Medulla oblongata (tissue), 1 donor: ENCODE measurements around the gene AP1AR.
A peak's percentile ranks its signal among the peaks of the same experiment; 100 is the strongest.
"Not testable (repeated sequence)": the region's sequence is repeated elsewhere in the genome, so short reads cannot be mapped to it uniquely, and the experiment has no call there.

Experiments used
- DNase-seq: peaks from one replicate; pipeline ENCODE4 v3.0.0-alpha.2; 2015; ENCODE audit errors: extremely low spot score

Gene AP1AR

DNA sequence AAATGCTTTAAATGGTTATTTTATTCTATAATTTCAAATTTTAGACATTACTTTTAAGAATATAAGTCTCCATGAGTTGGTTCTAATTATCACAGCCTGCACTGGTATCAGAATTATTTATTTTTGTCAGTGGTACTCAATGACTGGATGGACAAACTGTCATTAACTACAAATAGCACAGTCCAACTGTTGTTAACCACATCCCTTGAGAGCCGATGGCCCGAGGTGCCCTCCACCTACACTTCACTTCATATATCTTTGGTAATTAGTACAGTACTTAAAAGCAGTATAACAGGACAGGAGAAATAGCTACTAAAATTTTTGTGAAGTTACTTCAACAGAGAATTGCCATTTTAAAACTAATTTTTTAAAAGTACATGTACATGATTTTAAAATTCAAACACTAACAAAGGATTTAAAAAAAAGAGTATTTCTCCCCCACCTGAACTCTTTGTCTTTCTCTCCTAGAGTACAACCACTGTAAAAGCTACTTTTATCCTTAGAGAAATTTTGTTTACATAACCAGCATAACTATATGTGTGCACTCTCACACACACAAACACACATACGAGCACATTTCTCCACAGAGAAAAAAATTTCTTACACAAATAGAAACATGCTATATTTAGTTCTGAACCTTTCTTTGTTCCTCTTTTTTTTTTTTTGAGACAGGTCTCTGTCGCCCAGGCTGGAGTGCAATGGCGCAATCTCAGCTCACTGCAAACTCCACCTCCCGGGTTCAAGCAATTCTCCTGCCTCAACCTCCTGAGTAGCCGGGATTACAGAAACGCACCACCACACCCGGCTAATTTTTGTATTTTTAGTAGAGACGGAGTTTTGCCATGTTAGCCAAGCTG is 47.7 kb downstream of the AP1AR start:
- DNase-seq = no peak

DNA sequence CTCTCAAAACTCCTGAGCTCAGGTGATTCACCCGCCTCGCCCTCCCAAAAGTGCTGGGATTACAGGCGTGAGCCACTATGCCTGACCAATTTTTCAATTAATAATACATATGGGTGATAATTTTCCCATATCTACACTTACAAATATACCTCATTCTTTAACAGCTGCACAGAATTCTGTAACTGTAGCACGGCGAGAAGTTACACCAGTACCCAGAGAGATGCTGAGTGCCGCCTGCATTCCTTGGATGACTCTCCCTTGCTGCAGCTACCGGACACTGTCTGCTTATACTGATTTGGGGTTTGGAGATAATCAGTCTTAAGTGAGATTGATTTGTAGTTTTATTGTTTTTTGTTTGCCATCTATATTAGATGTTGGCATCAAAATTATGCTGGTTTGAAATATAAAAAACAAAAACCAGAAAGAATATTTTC is 48.3 kb downstream of the AP1AR start:
- no peak for DNase-seq

DNA sequence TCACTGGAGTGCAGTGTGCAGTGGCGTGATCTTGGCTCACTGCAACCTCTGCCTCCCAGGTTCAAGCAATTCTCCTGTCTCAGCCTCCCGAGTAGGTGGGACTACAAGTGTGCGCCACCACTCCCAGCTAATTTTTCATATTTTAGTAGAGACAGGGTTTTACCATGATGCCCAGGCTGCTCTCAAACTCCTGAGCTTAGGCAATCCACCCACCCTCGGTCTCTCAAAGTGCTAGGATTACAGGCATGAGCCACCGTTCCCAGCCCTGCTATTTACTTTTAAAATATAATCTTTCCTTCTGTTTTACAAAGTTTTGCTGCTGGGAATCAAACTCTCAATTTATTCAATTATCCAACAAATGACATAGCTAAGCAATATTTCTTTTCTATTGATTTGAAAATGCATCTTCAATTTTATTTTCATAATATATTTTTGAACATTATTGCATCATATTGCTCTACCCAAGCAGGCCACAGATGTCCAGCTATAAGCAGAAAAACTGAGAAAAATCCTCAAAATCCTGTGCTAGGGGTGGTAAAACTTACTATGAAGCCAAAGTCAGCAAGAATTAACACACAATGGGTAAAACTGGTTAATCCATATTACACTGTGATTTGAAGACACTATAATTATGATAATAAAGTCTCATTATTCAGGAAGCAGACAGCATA is 48.9 kb downstream of the AP1AR start:
- DNase-seq = no peak

DNA sequence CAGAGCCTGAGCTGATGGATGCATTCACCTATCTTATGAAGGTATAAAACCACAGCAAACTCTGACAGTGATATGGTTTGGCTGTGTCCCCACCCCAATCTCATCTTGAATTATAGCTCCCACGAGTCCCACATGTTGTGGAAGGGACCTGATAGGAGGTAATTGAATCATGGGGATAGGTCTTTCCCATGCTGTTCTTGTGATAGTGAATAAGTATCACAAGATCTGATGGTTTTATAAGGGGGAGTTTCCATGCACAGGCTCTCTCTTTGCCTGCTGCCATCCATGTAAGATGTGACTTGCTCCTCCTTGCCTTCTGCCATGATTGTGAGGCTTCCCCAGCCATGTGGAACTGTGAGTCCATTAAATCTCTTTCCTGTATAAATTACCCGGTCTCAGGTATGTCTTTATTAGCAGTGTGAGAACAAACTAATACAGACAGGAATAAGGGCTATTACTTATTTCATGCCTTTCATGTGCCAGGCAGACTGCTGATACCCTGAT is 50.4 kb downstream of the AP1AR start:
- DNase-seq = not testable (repeated sequence)

DNA sequence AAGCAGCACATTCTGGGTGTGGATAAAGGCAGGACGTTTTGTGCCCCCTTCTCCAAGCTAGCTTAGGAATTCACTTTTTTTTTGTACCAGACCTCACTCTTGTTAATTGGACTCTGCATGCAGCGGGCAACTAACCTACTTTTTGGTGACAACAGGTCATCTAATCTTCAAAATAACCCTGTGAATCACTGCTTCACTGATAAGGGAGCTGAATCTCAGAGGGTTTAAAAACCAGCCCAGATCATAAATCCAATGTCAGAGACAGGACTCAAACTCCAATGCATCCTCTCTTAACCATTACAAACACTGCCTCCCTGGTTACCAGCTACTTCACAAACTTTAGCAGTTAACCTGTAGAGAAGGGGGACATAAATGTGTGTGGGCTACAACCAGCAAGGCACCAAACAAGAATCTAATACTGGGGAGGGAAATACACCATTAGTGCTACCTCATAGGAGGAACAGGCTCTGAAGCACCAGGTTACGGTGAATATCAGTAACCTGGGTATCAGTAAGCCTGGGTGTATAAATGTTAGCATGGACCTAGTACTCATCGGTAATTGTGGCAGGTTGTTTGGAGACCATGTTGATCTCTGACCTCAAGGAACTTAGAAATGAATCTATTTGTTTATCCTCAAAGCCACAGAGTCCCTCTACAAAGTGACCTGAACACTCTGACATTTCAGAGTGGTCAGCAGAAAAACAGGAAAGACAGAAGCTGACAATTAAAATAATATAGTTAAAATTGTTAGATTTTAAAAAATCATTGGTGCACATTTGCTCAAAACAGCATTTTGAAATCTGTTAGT is 51.5 kb downstream of the AP1AR start:
- DNase-seq = no peak

DNA sequence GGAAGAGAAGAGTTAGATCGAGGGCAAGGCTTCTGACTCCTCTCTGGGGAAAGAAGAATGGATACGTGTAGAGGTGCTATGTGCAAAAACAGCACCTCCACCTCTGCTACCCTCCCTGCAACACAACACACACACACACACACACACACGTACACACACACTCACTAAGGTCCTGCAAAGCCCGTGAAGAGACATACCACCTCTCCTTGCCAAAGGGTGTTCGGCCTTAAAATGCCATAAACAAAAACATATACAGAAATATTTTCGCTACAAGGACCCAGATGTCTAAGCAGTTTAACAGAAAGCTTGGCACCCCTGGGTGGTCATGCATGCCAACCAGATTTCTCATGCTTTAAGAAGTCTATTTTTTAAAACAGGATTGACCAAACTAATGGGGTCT is 52.6 kb downstream of the AP1AR start:
- no peak for DNase-seq

DNA sequence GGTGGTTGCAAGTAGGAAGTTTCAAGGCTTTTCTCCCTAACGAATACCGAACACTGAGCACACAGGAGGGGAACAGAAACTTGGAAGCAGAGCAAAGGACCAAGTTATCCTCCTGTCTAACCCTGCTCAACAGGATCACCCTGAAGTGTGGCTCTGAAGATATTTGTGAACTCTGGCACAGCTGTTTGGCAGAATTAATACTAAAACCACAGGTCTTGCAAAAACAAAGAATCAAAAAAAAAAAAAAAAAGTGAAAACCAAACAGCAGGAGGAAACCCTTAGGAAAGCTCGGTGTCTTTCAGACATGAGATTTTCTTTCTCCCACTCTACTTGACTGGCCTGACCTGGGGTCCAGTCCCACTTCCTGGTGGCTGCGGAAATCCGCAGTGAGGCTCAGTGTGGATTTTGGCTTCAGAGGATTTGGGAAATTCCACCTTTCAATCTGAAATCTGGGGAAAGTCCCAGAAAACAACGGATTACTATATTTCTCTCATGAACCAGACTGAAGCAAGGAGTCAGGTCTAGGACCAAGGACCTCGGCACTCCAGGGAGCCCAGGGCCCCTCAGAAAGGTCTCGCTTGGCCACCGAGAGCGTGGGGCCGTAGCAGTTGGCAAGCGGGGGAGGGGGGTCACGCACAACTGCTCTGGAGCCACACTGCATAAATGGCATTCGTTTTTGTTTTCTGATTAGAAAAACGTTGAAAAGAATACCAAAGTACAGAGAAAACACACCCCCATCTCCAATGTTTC is 53.2 kb downstream of the AP1AR start:
- peak; percentile 76 for DNase-seq

DNA sequence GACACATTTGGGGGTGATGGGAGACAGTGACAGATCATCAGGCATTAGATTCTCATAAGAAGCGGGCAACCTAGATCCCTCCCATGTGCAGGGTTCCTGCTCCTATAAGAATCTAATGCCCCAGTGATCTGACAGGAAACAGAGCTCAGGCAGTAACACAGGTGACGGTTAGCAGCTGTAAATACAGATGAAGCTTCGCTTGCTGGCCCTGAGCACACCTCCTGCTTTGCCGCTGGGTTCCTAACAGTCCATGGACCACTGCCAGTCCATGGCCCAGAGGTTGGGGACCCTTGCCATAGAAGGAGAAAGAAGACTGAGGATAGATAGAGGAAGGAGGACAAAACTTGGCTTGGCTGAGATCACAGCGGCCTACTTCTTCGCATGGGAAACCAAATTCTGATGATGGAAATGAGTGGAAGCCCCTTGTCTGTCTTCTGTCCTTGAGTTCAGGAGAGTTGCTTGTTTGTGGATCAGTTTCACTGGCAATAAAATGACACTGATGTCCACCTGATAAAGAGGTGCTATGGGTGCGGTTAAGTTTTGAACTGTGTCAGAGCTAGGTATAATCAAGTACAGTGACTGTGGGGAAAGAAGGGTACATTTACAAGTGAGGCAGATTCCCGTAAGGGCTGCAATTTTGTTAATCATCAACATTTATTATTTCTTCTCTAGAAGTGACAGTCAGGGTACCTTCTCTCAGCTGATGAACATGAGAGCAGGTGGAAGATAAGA is 55.8 kb downstream of the AP1AR start:
- DNase-seq = no peak

DNA sequence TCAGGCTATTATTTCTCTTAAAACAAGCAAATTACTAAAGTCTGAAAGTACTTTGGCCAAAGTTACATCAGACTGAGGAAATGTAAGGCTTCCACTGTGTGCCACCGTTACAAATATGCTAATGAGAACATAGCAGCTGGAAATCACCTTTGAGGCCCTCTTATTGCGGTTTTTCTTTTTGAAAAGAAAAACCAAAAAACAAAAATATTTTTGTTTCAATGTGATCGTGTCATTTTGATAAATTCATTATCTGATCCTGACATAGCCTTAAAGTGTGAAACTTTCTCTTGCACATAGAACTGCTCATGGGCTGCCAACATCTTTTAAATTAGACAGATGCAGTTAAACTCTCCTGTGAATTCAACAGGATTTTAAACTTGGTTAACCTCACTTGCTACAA is 56.9 kb downstream of the AP1AR start:
- DNase-seq = no peak

DNA sequence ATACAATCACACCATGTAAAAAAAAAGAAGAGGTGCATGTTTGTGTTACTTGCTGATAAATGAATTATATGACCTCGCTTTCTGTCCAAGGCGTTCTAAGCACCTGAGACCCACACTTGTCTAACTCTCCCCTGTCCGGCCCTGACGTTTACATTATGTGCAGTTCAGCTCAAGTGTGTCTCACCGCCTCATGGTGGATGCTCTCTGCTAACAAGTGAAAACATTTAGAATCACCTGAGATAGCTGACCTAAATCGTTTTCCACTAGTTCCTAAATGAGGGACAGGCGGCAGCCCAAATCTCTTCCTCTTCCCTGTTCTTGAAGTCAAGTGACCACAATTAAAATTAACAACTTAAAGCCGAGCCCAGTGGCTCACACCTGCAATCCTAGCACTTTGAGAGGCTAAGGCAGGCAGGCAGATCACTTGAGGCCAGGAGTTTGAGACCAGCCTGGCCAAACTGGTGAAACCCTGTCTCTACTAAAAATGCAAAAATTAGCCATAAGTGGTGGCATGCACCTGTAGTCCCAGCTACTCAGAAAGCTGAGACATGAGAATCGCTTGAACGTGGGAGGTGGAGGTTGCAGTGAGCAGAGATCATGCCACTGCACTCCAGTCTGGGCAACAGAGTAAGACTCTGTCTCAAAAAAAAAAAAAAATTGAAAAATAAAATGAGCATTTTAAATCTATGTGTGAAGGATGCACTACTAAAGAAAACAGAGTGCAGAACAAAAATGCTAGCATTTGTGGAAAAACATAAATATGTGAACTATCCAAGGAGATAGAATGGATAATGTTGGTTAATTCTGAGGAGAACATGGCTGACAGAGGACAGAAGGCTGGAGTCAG is 58.0 kb downstream of the AP1AR start:
- no peak for DNase-seq

DNA sequence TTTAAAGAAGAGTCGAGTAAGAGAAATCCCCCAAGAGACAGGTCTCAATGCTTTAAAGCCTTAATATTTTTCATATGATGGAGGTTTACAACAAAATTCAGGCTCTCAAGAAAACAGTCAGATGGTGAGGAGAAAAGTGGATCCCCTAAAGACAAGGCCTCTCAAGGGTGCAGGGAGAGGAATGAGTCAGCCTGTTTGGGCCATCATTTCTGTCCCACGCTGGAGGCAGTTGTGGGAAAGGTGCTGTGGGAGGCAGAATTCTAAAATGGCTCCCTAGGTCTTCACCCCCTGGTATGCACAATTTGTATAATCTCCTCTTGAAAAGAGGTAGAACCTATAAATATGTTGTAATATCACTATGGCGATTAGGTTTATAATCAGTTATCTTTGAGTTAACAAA is 58.8 kb downstream of the AP1AR start:
- no peak for DNase-seq

DNA sequence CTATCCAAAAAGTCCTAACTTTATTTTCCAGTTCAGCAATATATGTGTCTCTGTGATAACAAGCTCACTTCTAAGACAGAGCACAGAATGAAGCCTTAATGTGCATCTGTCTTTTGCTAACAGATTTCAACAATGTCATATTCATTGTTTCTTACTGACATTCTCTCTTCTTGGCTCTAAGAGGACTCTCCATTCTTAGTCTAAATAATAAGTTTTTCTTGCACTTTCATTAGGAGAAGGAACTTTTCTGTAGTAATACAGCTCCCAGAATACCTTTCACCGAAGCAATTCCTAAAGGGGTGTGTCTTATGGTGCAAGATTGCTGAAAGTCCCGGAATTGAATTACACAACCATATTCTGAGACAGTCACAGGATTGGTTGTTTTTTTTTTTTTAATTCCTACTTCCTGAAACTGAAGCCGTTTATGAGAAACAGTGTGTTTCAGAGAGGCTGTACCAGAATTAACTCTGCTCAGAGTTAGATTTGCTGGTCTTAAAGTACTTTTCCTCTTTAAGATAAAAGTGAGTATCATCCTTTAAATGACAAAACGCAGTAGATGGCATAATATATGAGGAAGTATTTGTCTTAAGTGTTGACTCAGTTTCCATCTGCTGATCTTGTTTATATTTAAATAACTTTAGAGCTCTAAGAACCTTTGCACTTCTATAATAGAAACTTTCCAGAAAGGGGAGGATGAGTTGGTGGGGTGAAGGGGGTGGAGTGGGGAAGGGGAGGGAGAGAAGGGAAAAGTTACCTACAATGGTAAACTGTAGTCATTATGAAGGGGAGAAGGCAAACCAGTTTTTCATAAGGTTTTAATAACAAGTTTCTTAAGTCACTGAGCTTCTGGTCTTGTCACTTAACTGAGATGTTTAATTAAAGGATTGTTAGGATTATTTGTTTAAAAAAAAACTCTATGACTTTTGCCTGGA is 65.6 kb downstream of the AP1AR start, which contains the start of gene ALPK1:
ALPK1 (plus strand) TSS at position 421 of the 932 bp plus-strand sequence.
- DNase-seq = peak; percentile 73

DNA sequence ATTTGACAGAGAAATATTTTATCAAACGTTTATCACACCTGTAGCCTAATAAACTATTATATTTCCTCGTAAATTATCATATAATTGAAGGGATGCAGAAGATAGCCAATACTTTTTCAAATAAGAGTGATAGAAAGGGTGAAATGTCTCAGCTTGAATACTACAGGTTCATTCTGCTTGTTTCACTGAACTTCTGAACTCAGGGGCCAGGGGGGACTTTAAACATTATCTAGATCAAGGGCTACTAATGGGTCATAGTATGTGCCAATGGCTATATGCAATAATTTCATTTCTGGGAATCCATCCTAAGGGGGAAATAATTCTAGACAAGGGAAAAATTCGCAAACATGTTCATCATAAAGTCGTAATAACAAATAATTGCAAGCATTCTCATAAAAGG is 68.1 kb downstream of the AP1AR start:
- no peak for DNase-seq

DNA sequence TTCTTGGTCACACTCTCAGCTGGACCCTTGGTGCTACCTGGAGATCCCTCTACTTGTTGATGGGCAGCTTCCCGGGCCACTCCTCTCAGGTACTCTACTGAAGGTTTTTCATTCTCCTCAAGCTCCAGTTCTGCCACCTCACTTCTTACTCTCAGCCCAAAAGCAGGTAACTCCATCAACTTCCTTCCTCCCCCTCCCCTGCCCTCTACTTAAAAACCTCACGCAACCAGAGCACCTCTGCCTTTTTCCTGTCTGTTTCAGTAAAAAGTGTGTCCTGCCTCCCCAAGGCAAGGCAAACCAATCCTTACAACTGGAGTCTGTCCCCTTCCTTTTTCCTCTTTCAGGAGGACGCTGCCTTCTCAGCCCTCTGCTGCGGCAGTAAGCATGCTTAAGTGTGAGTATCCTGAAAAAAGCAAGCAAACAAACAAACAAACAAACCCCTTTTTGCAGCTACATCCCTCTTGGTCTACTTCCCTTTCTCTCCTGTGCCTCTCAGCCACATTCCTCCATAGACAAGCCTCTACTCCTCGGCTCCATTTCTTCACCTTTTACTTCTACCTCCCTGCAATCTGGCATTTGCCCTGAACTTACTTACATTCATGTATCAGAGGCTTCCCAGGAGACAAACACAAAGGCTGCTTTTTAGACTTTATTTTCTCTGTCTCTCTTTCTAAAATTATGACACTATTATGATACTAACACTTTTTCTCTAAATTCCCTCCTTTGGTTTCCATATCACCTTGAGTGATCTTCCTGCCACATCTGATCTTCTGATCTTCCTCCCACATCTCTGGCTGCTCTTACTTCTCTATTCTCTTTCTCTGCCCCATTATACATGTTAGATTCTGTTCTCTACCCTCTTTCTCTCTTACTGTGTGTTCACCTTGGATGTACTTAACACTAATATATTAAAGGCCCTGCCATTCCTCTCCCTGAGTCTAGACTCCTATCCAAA is 71.0 kb downstream of the AP1AR start:
- no peak for DNase-seq

DNA sequence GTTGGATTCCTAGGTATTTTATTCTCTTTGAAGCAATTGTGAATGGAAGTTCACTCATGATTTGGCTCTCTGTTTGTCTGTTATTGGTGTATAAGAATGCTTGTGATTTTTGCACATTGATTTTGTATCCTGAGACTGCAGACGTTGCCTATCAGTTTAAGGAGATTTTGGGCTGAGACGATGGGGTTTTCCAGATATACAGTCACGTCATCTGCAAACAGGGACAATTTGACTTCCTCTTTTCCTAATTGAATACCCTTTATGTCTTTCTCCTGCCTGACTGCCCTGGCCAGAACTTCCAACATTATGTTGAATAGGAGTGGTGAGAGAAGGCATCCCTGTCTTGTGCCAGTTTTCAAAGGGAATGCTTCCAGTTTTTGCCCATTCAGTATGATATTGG is 73.9 kb downstream of the AP1AR start:
- not testable (repeated sequence) for DNase-seq

DNA sequence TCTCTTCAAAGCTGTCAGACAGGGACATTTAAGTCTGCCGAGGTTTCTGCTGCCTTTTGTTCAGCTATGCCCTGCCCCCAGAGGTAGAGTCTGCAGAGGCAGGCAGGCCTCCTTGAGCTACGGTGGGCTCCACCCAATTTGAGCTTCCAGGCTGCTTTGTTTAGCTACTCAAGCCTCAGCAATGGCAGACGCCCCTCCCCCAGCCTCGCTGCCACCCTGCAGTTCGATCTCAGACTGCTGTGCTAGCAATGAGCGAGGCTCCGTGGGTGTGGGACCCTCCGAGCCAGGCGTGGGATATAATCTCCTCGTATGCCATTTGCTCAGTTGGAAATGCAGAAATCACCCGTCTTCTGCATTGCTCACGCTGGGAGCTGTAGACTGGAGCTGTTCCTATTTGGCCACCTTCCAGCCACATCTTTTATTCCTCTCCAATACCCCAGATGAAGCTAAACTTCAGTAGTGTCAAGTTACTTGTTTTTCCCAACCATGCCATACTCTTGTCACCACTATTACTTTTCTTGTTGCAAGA is 77.7 kb downstream of the AP1AR start:
- DNase-seq = not testable (repeated sequence)

DNA sequence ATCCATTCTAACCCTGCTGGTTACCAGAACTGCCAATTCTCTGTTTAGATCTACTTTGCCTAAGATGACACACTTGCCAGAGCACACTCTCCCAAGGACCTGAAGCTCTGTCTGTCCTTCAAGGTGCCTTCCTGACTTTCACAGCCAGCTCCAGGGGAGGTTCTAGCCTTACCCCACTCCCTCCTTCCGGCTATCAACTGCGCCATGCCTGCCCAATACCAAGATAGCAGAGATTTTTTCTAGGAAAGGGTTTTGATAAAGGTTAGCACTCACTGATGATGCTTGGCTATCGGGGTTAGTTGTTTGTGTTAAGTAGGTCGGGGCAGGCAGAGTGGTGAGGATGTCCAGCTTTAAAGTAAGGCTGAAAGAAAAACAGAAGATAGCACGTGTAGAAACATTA is 79.9 kb downstream of the AP1AR start:
- no peak for DNase-seq
